Loucy (cell line): Measurements from ENCODE around the gene NHS.

Experiments used
- H2AFZ ChIP-seq: fragments of 200-600 bp; sonication (generic); 2 replicates; pipeline ENCODE4 v1.6.0; 2016; ENCODE audit warnings: antibody characterized with exemption, mild to moderate bottlenecking, low read length, moderate library complexity
- H3F3A ChIP-seq: fragments of 200-600 bp; 2 replicates; pipeline ENCODE4 v1.6.0; 2016; ENCODE audit warnings: antibody characterized with exemption, low read depth, mild to moderate bottlenecking
- H3K27me3 ChIP-seq: fragments of 200-600 bp; sonication (generic); 2 replicates; pipeline ENCODE4 v1.6.1; 2014; ENCODE audit warnings: low read length, mild to moderate bottlenecking; ENCODE audit not compliant: insufficient read depth, poor library complexity, severe bottlenecking
- H3K36me3 ChIP-seq: fragments of 200-600 bp; sonication (generic); 2 replicates; pipeline ENCODE4 v1.6.1; 2016; ENCODE audit warnings: low read length; ENCODE audit not compliant: insufficient read depth
- H3K4me1 ChIP-seq: fragments of 200-600 bp; sonication (generic); 2 replicates; pipeline ENCODE4 v1.5.1; 2014; ENCODE audit warnings: low read length, mild to moderate bottlenecking; ENCODE audit not compliant: insufficient read depth, poor library complexity, severe bottlenecking
- H3K4me2 ChIP-seq: fragments of 200-600 bp; sonication (generic); 2 replicates; pipeline ENCODE4 v1.6.0; 2014; ENCODE audit warnings: antibody characterized with exemption, low read length, low read depth, mild to moderate bottlenecking; ENCODE audit not compliant: poor library complexity, severe bottlenecking
- H3K4me3 ChIP-seq: fragments of 200-600 bp; sonication (generic); 2 replicates; pipeline ENCODE4 v1.5.1; 2014; ENCODE audit warnings: low read length, mild to moderate bottlenecking, mixed read lengths; ENCODE audit not compliant: poor library complexity, severe bottlenecking
- H3K79me2 ChIP-seq: fragments of 200-600 bp; sonication (generic); 2 replicates; pipeline ENCODE4 v1.6.1; 2014; ENCODE audit warnings: low read length; ENCODE audit not compliant: insufficient read depth
- H3K9ac ChIP-seq: fragments of 200-600 bp; sonication (generic); 2 replicates; pipeline ENCODE4 v1.6.0; 2014; ENCODE audit warnings: mild to moderate bottlenecking, low read depth, low read length, moderate library complexity; ENCODE audit not compliant: poor library complexity, severe bottlenecking
- H3K9me2 ChIP-seq: fragments of 200-600 bp; sonication (generic); replicated peaks from 2 replicates; pipeline ENCODE4 v1.6.1; 2016; ENCODE audit warnings: low read depth, low read length, mixed read lengths
- H3K9me3 ChIP-seq: fragments of 200-600 bp; sonication (generic); 2 replicates; pipeline ENCODE4 v1.6.1; 2014; ENCODE audit warnings: mild to moderate bottlenecking, antibody characterized with exemption, low read length, low read depth; ENCODE audit not compliant: insufficient read depth
- H4K20me1 ChIP-seq: fragments of 200-600 bp; sonication (generic); 2 replicates; pipeline ENCODE4 v1.6.0; 2014; ENCODE audit warnings: antibody characterized with exemption, low read length, mild to moderate bottlenecking; ENCODE audit not compliant: insufficient read depth, poor library complexity, severe bottlenecking
- EZH2phosphoT487 ChIP-seq: fragments of 200-600 bp; IDR thresholded peaks from 2 replicates; pipeline ENCODE4 v1.6.1; 2018; ENCODE audit warnings: antibody characterized with exemption, mild to moderate bottlenecking, moderate library complexity, borderline replicate concordance
- TF ChIP-seq, protein P1 (sequence below): fragments of 200-600 bp; sonication (generic); conservative IDR thresholded peaks from 2 replicates; pipeline ENCODE4 v1.5.1; 2014; ENCODE audit warnings: mild to moderate bottlenecking, antibody characterized with exemption, low read length

NHS gene

DNA sequence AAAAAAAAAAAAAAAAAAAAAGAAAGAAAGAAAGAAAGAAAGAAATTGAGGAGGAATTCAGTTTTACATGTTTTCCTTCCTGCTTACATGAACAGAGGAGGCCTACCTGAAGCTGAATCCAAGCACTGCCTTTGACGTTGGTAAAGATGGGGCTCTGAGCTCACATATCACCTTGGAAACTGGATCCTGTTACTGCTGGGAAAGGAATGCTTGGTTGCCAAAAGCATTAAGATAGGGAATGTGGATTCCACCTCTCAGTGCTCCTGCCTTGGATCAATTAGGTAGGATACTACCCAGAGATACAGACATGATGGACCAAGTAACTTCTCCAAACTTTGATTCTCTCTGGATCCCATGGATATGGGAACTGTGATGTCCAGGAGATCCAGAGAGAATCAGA lies 50.6 kb downstream of the NHS start:
- no peak overlapping the region for H2AFZ ChIP-seq
- H3K4me3 ChIP-seq: no peak overlapping the region
- H3K9ac ChIP-seq: no peak overlapping the region
- no peaks in the 10 kb centered on the region for H3K27me3 ChIP-seq
- no peaks in the 10 kb centered on the region for H3K79me2 ChIP-seq
- TF ChIP-seq EZH2phosphoT487: no peak
- TF ChIP-seq, protein P1, sequence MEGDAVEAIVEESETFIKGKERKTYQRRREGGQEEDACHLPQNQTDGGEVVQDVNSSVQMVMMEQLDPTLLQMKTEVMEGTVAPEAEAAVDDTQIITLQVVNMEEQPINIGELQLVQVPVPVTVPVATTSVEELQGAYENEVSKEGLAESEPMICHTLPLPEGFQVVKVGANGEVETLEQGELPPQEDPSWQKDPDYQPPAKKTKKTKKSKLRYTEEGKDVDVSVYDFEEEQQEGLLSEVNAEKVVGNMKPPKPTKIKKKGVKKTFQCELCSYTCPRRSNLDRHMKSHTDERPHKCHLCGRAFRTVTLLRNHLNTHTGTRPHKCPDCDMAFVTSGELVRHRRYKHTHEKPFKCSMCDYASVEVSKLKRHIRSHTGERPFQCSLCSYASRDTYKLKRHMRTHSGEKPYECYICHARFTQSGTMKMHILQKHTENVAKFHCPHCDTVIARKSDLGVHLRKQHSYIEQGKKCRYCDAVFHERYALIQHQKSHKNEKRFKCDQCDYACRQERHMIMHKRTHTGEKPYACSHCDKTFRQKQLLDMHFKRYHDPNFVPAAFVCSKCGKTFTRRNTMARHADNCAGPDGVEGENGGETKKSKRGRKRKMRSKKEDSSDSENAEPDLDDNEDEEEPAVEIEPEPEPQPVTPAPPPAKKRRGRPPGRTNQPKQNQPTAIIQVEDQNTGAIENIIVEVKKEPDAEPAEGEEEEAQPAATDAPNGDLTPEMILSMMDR: no peak
- no peak overlapping the region for H3K4me2 ChIP-seq
- H3K9me2 ChIP-seq: no peaks in the 10 kb centered on the region
- H3K9me3 ChIP-seq: no peaks in the 10 kb centered on the region
- no peaks in the 10 kb centered on the region for H4K20me1 ChIP-seq
- no peaks in the 10 kb centered on the region for H3K4me1 ChIP-seq
- no peaks in the 10 kb centered on the region for H3K36me3 ChIP-seq
- H3F3A ChIP-seq: no peaks in the 10 kb centered on the region

DNA sequence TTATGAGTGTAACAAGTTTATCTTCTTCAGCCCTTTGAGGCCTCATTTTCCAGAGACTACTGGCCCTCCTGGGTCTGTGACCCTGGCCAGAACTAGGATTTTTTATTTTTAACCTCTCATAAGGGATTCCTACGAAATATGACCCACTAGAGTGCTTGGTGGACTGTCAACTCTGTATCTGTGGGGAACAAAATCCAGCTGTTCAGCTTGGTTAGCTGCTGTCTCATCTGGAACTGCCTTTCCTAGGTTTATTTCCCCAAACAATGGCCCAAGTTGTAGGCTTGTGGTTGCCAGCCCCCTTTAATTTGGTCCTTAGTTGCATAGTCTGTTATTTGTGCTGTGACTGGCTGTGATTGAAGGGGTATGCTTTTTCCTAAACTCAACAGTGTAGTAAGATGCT lies 56.2 kb downstream of the NHS start:
- Histone ChIP-seq H3K36me3 (no peaks in the 10 kb centered on the region), H3F3A (no peaks in the 10 kb centered on the region), H4K20me1 (no peaks in the 10 kb centered on the region), H2AFZ (no peak overlapping the region), H3K9me3 (no peaks in the 10 kb centered on the region), H3K4me1 (no peaks in the 10 kb centered on the region), H3K9ac (no peak overlapping the region), H3K9me2 (no peaks in the 10 kb centered on the region), H3K4me2 (no peak overlapping the region), H3K79me2 (no peaks in the 10 kb centered on the region), H3K27me3 (no peaks in the 10 kb centered on the region), H3K4me3 (no peak overlapping the region)
- TF ChIP-seq, protein P1: no peak
- TF ChIP-seq EZH2phosphoT487: no peak

DNA sequence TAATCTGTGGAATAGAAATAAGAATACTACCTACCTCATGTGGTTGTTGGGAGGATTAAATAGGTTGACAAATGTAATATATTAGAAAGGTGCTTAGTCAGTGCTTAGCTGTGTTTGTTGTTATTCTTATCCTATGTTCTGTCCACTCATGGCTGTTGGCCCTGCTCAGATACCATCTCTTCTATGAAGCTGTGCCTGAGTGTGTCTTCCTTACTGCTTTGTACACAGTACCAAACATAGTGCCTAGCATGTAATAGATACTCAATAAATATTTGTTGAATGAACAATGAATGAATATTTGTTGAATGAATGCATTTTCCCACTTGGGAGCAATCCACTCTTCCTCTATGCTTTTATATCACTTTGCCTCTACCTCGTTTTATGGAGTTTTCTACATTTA lies 57.2 kb downstream of the NHS start:
- no peak overlapping the region for H3K9ac ChIP-seq
- no peak overlapping the region for H3K4me2 ChIP-seq
- H3K79me2 ChIP-seq: no peaks in the 10 kb centered on the region
- H3K36me3 ChIP-seq: no peaks in the 10 kb centered on the region
- no peaks in the 10 kb centered on the region for H3K9me3 ChIP-seq
- H2AFZ ChIP-seq: no peak overlapping the region
- no peaks in the 10 kb centered on the region for H3K27me3 ChIP-seq
- no peaks in the 10 kb centered on the region for H4K20me1 ChIP-seq
- no peaks in the 10 kb centered on the region for H3K9me2 ChIP-seq
- H3K4me1 ChIP-seq: no peaks in the 10 kb centered on the region
- TF ChIP-seq, protein P1: no peak
- TF ChIP-seq EZH2phosphoT487: no peak
- H3K4me3 ChIP-seq: no peak overlapping the region
- H3F3A ChIP-seq: no peaks in the 10 kb centered on the region
